GM10266 (cell line): ENCODE measurements around the gene CFC1B.
"Not testable (repeated sequence)": the region's sequence is repeated elsewhere in the genome, so short reads cannot be mapped to it uniquely, and the experiment has no call there.

Source experiments
- DNase-seq: peaks from one replicate; pipeline ENCODE4 v3.0.0; 2012; ENCODE audit errors: extremely low spot score

The CFC1B gene

DNA sequence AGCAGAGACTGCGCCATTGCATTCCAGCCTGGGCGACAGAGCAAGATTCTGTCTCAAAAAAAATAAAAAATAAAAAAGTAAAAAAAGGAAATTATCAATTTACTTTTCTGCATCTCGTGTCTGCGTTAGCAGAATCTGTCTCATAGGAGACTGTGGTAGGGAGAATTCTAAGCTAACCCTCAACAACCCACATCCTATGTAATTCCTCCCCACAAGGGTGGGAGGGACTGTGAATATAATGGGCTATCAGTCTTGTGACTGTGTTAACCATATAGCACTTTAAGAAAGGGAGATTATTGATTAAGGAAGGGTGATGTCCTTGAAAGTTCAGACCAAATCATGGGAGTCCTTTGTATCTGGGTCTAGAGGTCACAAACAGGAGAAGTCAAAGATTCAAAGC is 45.1 kb downstream of the CFC1B start:
- not testable (repeated sequence) for DNase-seq

DNA sequence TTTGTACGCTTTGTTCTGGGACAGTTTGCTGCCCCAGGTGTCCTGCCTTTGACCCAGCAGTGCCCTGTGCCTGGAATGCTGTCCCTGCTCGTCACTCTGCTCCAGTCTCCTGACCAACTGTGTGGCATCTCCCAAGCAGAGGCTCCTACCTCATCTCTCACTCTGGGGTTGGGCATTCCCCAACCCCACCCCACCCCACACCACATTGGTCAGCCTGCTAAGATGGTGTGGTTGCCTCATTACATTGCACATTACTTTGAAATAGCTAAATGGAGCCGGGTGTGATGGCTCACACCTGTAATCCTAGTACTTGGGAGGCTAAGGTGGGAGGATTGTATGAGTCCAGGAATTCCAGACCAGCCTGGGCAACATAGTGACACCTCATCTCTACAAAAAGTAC is 50.9 kb downstream of the CFC1B start:
- DNase-seq = not testable (repeated sequence)

DNA sequence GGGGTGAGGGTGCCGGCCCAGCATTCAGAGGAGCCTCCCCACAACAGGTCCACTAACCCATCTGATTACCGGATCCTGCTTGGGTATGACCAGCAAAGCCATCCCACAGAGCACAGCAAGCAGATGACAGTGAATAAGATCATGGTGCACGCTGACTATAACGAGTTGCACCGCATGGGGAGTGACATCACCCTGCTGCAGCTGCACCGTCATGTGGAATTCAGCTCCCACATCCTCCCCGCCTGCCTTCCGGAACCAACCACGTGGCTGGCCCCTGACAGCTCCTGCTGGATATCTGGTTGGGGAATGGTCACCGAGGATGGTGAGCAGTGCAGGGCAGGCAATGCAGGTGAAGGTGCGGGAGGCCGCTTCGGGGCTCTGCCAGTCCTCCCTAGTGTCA is 53.2 kb downstream of the CFC1B start:
- DNase-seq = not testable (repeated sequence)

DNA sequence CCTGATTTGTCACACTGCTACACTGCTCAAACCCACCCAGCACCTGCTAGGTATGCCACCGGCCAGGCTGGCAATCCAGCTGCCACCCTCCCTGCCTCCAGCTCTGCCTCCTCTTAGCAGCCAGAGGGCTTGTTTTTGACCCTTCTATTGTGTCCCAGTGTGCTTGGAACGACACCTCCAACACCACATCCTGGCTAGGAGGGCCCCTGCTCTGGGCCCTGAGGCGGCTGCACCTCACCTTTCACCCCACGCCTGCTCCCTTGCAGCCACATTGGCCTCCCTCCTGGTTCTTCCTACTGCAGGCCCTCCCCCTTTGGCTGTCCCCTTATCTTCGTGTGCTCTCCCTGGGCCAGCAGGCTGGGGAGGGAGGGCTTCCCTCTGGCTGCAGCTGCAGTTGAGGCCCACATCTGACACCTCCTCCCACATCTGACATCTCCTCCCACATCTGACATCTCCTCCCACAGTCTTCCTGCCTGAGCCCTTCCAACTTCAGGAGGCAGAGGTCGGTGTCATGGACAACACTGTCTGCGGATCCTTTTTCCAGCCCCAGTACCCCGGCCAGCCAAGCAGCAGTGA is 55.3 kb downstream of the CFC1B start:
- DNase-seq = not testable (repeated sequence)

DNA sequence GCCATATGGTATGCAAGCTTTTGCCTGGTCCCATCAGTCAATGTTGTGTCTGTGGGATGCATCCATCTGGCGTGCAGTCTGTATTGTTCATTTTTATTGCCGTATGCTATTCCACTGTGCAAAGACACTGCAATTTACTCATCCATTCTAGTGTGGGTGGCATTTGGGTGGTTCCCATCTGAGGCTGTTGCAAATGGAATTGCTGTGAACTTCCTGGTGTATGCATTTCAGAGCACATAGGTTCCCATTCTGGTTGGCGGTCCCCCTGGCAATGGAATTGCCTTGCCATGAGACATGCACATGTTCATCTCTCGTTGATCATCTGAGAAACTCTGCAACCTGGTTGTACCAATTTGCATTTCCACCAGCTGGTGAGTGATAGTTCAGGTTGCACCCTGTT is 56.5 kb downstream of the CFC1B start:
- not testable (repeated sequence) for DNase-seq
